ENCODE results near the gene PAX4. TPM values are rescaled to one million over a fixed set of nuclear protein-coding genes. Genes with fewer than 3 reads are reported as not detected.
A peak's percentile ranks its signal among the peaks of the same experiment; 100 is the strongest.

PAX4 gene
- total RNA-seq, result not detected

GRCh38 chr7:127618042-127618441, at the start of gene PAX4:
PAX4 (minus strand) TSS chr7:127618142; CDS start chr7:127615928, 2,214 bp downstream.
- CTCF ChIA-PET, result no interaction called here

GRCh38 chr7:127667017-127667670, 49.2 kb upstream of the PAX4 start:
- Mint-ChIP-seq H3K27ac (no peak overlapping the region), H3K4me3 (no peak overlapping the region), H3K4me1 (ENCODE audit: low read depth) (peaks cover 32% of the 10 kb centered on the region), H3K36me3 (ENCODE audit: low read depth) (peaks cover 40% of the 10 kb centered on the region), H3K9me3 (ENCODE audit: insufficient read depth) (no peaks in the 10 kb centered on the region), H3K27me3 (ENCODE audit: low read depth) (no peaks in the 10 kb centered on the region)
- ChIA-PET POLR2A (no interaction called here), CTCF (no interaction called here)
- DNase-seq (no peak), ATAC-seq (no peak)

More at GRCh38 chr7:127618042-127618441, at the start of gene PAX4:
- ATAC-seq, result no peak
- Mint-ChIP-seq H3K36me3 (ENCODE audit: low read depth) (no peaks in the 10 kb centered on the region), H3K9me3 (ENCODE audit: insufficient read depth) (no peaks in the 10 kb centered on the region), H3K27ac (no peak within 1 kb of the TSS), H3K4me3 (no peak within 1 kb of the TSS), H3K27me3 (ENCODE audit: low read depth) (peaks cover 44% of the 10 kb centered on the region), H3K4me1 (ENCODE audit: low read depth) (peaks cover 6% of the 10 kb centered on the region)
- POLR2A ChIA-PET, result interaction anchor here (0.5 kb wide), 1 partner anchor 151 kb away, joined by 3 read pairs; no protein-coding TSS in a partner anchor
- DNase-seq, result no peak

GRCh38 chr7:127666602-127667001, 48.7 kb upstream of the PAX4 start:
- no peak for DNase-seq
- Mint-ChIP-seq H3K36me3 (ENCODE audit: low read depth) (peaks cover 35% of the 10 kb centered on the region), H3K9me3 (ENCODE audit: insufficient read depth) (no peaks in the 10 kb centered on the region), H3K4me1 (ENCODE audit: low read depth) (peaks cover 32% of the 10 kb centered on the region), H3K27ac (no peak overlapping the region), H3K27me3 (ENCODE audit: low read depth) (no peaks in the 10 kb centered on the region), H3K4me3 (no peak overlapping the region)
- no peak for ATAC-seq
- CTCF ChIA-PET, result no interaction called here
- POLR2A ChIA-PET, result no interaction called here

GRCh38 chr7:127665922-127666321, 48.0 kb upstream of the PAX4 start:
- no peak for ATAC-seq
- Mint-ChIP-seq H3K27me3 (ENCODE audit: low read depth) (no peaks in the 10 kb centered on the region), H3K27ac (no peak overlapping the region), H3K9me3 (ENCODE audit: insufficient read depth) (no peaks in the 10 kb centered on the region), H3K36me3 (ENCODE audit: low read depth) (peaks cover 36% of the 10 kb centered on the region), H3K4me3 (no peak overlapping the region), H3K4me1 (ENCODE audit: low read depth) (peaks cover 32% of the 10 kb centered on the region)
- CTCF ChIA-PET, result no interaction called here
- POLR2A ChIA-PET, result no interaction called here
- no peak for DNase-seq

- Mint-ChIP-seq H3K9me3 (ENCODE audit: insufficient read depth) (no peaks in the 10 kb centered on the region), H3K27me3 (ENCODE audit: low read depth) (no peaks in the 10 kb centered on the region), H3K27ac (no peak overlapping the region), H3K36me3 (ENCODE audit: low read depth) (peaks cover 57% of the 10 kb centered on the region), H3K4me1 (ENCODE audit: low read depth) (peaks cover 42% of the 10 kb centered on the region), H3K4me3 (no peak overlapping the region)
- POLR2A ChIA-PET, result no interaction called here
- DNase-seq, result no peak
- CTCF ChIA-PET, result no interaction called here
- no peak for ATAC-seq
These were observed 41.2 kb upstream of the PAX4 start for GRCh38 chr7:127658970-127659630.

GRCh38 chr7:127657500-127657899, 39.6 kb upstream of the PAX4 start:
- H3K9me3 Mint-ChIP-seq (ENCODE audit: insufficient read depth), result no peaks in the 10 kb centered on the region
- H3K27me3 Mint-ChIP-seq (ENCODE audit: low read depth), result no peaks in the 10 kb centered on the region
- H3K27ac Mint-ChIP-seq, result no peak overlapping the region
- DNase-seq (no peak), ATAC-seq (no peak)
- no peak overlapping the region for H3K4me3 Mint-ChIP-seq
- ChIA-PET POLR2A (no interaction called here), CTCF (interaction anchor here (1.0 to 1.2 kb wide), 2 partner anchors 15 to 69 kb away, joined by 3 read pairs; partner anchors contain the start of gene ARF5)
- H3K36me3 Mint-ChIP-seq (ENCODE audit: low read depth), result peaks cover 59% of the 10 kb centered on the region
- H3K4me1 Mint-ChIP-seq (ENCODE audit: low read depth), result peaks cover 51% of the 10 kb centered on the region

GRCh38 chr7:127655720-127656119, 37.8 kb upstream of the PAX4 start:
- no peak overlapping the region for H3K27ac Mint-ChIP-seq
- peaks cover 59% of the 10 kb centered on the region for H3K4me1 Mint-ChIP-seq (ENCODE audit: low read depth)
- ATAC-seq (no peak), DNase-seq (no peak)
- ChIA-PET CTCF (no interaction called here), POLR2A (no interaction called here)
- H3K27me3 Mint-ChIP-seq (ENCODE audit: low read depth), result no peaks in the 10 kb centered on the region
- no peaks in the 10 kb centered on the region for H3K9me3 Mint-ChIP-seq (ENCODE audit: insufficient read depth)
- peaks cover 52% of the 10 kb centered on the region for H3K36me3 Mint-ChIP-seq (ENCODE audit: low read depth)
- H3K4me3 Mint-ChIP-seq, result no peak overlapping the region

GRCh38 chr7:127654404-127655394, 36.8 kb upstream of the PAX4 start:
- ChIA-PET POLR2A (interaction anchor here (0.6 to 0.7 kb wide), 2 partner anchors 24 to 32 kb away, joined by 3 read pairs; no protein-coding TSS in a partner anchor), CTCF (no interaction called here)
- H3K27me3 Mint-ChIP-seq (ENCODE audit: low read depth), result no peaks in the 10 kb centered on the region
- no peak overlapping the region for H3K4me3 Mint-ChIP-seq
- H3K4me1 Mint-ChIP-seq (ENCODE audit: low read depth), result peaks cover 57% of the 10 kb centered on the region
- H3K36me3 Mint-ChIP-seq (ENCODE audit: low read depth), result peaks cover 45% of the 10 kb centered on the region
- ATAC-seq, result no peak
- peak overlapping the region; percentile 16 for H3K27ac Mint-ChIP-seq
- peak; percentile 26 for DNase-seq
- H3K9me3 Mint-ChIP-seq (ENCODE audit: insufficient read depth), result no peaks in the 10 kb centered on the region

- Mint-ChIP-seq H3K27me3 (ENCODE audit: low read depth) (no peaks in the 10 kb centered on the region), H3K4me1 (ENCODE audit: low read depth) (peaks cover 52% of the 10 kb centered on the region), H3K27ac (no peak overlapping the region), H3K9me3 (ENCODE audit: insufficient read depth) (no peaks in the 10 kb centered on the region), H3K36me3 (ENCODE audit: low read depth) (peaks cover 35% of the 10 kb centered on the region), H3K4me3 (no peak overlapping the region)
- DNase-seq, result no peak
- ATAC-seq, result no peak
- CTCF ChIA-PET, result interaction anchor here (0.7 to 1.3 kb wide), 2 partner anchors 25 to 56 kb away, joined by 3 read pairs; no protein-coding TSS in a partner anchor
- POLR2A ChIA-PET, result no interaction called here
These were observed 35.5 kb upstream of the PAX4 start for GRCh38 chr7:127653396-127653795.

GRCh38 chr7:127652333-127653248, 34.6 kb upstream of the PAX4 start:
- no peak for DNase-seq

More at GRCh38 chr7:127652333-127653248, 34.6 kb upstream of the PAX4 start:
- peaks cover 32% of the 10 kb centered on the region for H3K36me3 Mint-ChIP-seq (ENCODE audit: low read depth)
- CTCF ChIA-PET, result interaction anchor here (0.7 to 1.3 kb wide), 2 partner anchors 26 to 55 kb away, joined by 3 read pairs; no protein-coding TSS in a partner anchor
- POLR2A ChIA-PET, result no interaction called here
- no peaks in the 10 kb centered on the region for H3K9me3 Mint-ChIP-seq (ENCODE audit: insufficient read depth)
- ATAC-seq, result peak; percentile 43
- H3K4me3 Mint-ChIP-seq, result no peak overlapping the region
- H3K27ac Mint-ChIP-seq, result peak overlapping the region; percentile 95
- peaks cover under 1% of the 10 kb centered on the region for H3K27me3 Mint-ChIP-seq (ENCODE audit: low read depth)
- peaks cover 49% of the 10 kb centered on the region for H3K4me1 Mint-ChIP-seq (ENCODE audit: low read depth)

All from activated CD8-positive, alpha-beta T cell treated with anti-CD3 and anti-CD28 coated beads, Interleukin-2, amount 10 ng/mL, durations not matched to agents 7 days and 5 days (primary cell).